A549 treated with AZD9567 at 1 μM for 4 hours (cell line): ENCODE measurements around the gene ALG5. TPM values are rescaled to one million over a fixed set of nuclear protein-coding genes. Genes with fewer than 3 reads are reported as not detected.

Experiments
- total RNA-seq: library from RNA; stranded (reverse); fragments of 200-300 nt; extraction: Qiagen RNA extraction; gene quantifications from 5 replicates; pipeline ENCODE4 v1.2.3, GENCODE V29; 2022; ENCODE audit not compliant: insufficient read depth

The ALG5 gene, protein sequence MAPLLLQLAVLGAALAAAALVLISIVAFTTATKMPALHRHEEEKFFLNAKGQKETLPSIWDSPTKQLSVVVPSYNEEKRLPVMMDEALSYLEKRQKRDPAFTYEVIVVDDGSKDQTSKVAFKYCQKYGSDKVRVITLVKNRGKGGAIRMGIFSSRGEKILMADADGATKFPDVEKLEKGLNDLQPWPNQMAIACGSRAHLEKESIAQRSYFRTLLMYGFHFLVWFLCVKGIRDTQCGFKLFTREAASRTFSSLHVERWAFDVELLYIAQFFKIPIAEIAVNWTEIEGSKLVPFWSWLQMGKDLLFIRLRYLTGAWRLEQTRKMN
- 35.7 to 48.0 TPM (median 36.8 TPM) in 5 replicates for total RNA-seq

DNA sequence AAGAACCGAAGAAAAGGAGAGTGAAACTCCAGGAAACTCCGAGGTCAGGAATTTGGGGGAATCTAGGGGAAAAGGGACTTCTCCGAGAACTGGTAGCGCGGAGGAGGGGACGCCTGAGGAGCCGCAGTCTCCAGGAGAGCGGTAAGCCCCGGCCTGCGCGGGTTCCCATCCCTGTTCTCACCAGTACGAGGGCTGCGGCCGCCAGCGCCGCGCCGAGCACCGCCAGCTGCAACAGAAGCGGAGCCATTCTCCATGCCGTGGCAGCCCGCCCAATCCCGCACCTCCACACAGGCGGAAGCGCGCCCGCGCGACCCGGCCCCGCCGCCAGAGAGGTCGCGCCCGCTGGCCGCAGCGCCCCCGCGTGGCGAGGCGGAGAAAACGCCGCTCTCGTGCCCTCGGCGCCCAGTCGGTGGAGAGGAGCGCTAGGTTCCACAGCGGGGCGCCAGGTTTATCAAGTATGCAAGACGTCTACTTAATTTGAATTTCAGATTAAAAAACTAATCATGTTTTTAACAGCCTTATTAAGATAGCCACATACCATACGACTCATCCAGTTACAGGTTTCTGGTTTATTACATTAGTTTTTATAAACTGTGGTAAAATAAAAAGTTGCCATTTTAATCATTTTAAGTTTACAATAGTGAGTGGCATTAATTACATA, at the start of gene ALG5:
TSS of gene ALG5 (minus strand) at position 287 of the 661 bp plus-strand sequence. CDS start at position 247, 40 bp downstream.

DNA sequence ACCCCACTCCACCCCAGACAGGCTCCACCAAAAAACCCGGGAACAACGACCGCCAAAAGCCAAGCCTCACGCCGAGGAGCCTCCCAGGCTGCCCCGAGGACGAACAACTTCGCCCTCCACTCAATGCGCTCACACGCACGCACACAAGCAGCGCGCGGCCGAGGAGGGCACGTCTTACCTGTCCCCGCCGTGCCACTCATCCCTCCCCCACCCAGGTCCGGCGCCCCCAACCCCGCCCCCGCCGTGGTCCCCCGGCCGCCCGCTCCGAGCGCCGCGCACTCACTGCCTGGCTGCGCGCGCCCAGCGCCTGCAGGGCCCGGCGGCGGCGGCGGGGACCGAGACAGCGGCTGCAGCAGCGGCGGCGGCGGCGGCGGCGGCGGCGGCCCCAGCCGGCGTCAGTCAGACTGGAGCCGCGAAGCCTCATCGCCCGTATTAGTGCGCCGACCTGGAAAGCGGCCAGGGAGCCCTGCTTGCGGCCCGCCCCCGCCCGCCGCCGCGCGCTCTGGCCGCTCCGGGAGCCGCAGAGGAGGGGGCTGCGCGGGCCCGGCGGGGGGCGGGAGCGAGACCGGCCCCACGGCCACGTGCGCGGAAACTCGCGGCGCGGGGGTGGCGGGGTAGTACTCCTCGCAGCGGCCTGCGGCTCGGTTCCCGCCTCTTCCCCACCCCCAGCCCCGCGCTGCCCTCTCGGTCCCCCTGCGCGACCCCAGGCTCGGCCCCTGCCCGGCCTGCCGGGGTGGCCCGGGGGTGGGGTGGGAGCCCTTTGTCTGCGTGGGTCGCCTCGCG, 79.1 kb downstream of the ALG5 start, which contains the start of gene SMAD9:
TSS of gene SMAD9 (minus strand) at position 406 of the 783 bp plus-strand sequence. CDS start 40,549 bp downstream, outside the sequence.

Other genes with a start within 250 kb of the ALG5 start
- gene RFXAP, start 180.1 kb downstream of the ALG5 start, total RNA-seq, result 0.64 to 1.4 TPM (median 0.82 TPM) in 5 replicates
- gene SMAD9, start 79.1 kb downstream of the ALG5 start, total RNA-seq, result 0.07 to 0.12 TPM (median 0.09 TPM) in 4 of 5 replicates, not detected in the other
- gene EXOSC8, start 1.4 kb upstream of the ALG5 start, total RNA-seq, result 29.3 to 44.2 TPM (median 31.8 TPM) in 5 replicates
- 20.4 to 22.6 TPM (median 21.0 TPM) in 5 replicates for gene SUPT20H, start 60.3 kb upstream of the ALG5 start, total RNA-seq
- not detected in 5 replicates for gene CSNK1A1L, start 106.3 kb upstream of the ALG5 start, total RNA-seq